Nephron progenitor cell (in vitro differentiated cells): Measurements from ENCODE around the gene LGALS3BP.

Experiments used
- DNase-seq: peaks from one replicate; pipeline ENCODE4 v3.0.0; 2021
- H3K27ac Mint-ChIP-seq: 2 replicates; pipeline ENCODE4 v1.8.0; 2021; ENCODE audit warnings: mild to moderate bottlenecking, moderate library complexity, mixed read lengths
- H3K27me3 Mint-ChIP-seq: 2 replicates; pipeline ENCODE4 v1.8.0; 2021; ENCODE audit warnings: mild to moderate bottlenecking, low read depth, mixed read lengths; ENCODE audit not compliant: poor library complexity
- H3K36me3 Mint-ChIP-seq: 2 replicates; pipeline ENCODE4 v1.8.0; 2021; ENCODE audit warnings: low read depth, mixed read lengths
- H3K4me1 Mint-ChIP-seq: 2 replicates; pipeline ENCODE4 v1.8.0; 2021; ENCODE audit warnings: mixed read lengths
- H3K4me3 Mint-ChIP-seq: 2 replicates; pipeline ENCODE4 v1.8.0; 2021; ENCODE audit warnings: mild to moderate bottlenecking, moderate library complexity, mixed read lengths
- H3K9me3 Mint-ChIP-seq: 2 replicates; pipeline ENCODE4 v1.8.0; 2021; ENCODE audit warnings: mild to moderate bottlenecking, moderate library complexity, mixed read lengths
- CTCF ChIP-seq: fragments of 200-600 bp; sonication (generic); IDR thresholded peaks from 2 replicates; pipeline ENCODE4 v1.5.0; 2021; ENCODE audit warnings: antibody characterized with exemption

The LGALS3BP gene

GRCh38 chr17:79003661-79004411 is 24.1 kb upstream of the LGALS3BP start:
- Mint-ChIP-seq H3K36me3 (peaks cover 14% of the 10 kb centered on the region), H3K4me1 (peaks cover 47% of the 10 kb centered on the region), H3K4me3 (no peak overlapping the region)

GRCh38 chr17:79002796-79003593 is 23.3 kb upstream of the LGALS3BP start:
- peaks cover 16% of the 10 kb centered on the region for H3K36me3 Mint-ChIP-seq
- TF ChIP-seq CTCF, result no peak
- H3K27ac Mint-ChIP-seq, result peak overlapping the region; percentile 79
- DNase-seq, result no peak
- no peak overlapping the region for H3K4me3 Mint-ChIP-seq
- H3K27me3 Mint-ChIP-seq, result no peaks in the 10 kb centered on the region
- peaks cover 40% of the 10 kb centered on the region for H3K4me1 Mint-ChIP-seq
- H3K9me3 Mint-ChIP-seq, result no peaks in the 10 kb centered on the region

More at GRCh38 chr17:79003661-79004411, 24.1 kb upstream of the LGALS3BP start:
- DNase-seq, result no peak
- no peaks in the 10 kb centered on the region for H3K27me3 Mint-ChIP-seq
- TF ChIP-seq CTCF, result no peak
- H3K27ac Mint-ChIP-seq, result no peak overlapping the region
- no peaks in the 10 kb centered on the region for H3K9me3 Mint-ChIP-seq

- no peak for TF ChIP-seq CTCF
- peaks cover 21% of the 10 kb centered on the region for H3K36me3 Mint-ChIP-seq
- H3K4me1 Mint-ChIP-seq, result peaks cover 39% of the 10 kb centered on the region
- no peak for DNase-seq
- H3K4me3 Mint-ChIP-seq, result no peak overlapping the region
- H3K27me3 Mint-ChIP-seq, result no peaks in the 10 kb centered on the region
- peak overlapping the region; percentile 79 for H3K27ac Mint-ChIP-seq
- no peaks in the 10 kb centered on the region for H3K9me3 Mint-ChIP-seq
Observed at GRCh38 chr17:79002291-79002690, 22.6 kb upstream of the LGALS3BP start.

GRCh38 chr17:79001190-79002020 is 21.7 kb upstream of the LGALS3BP start:
- Mint-ChIP-seq H3K4me3 (no peak overlapping the region), H3K4me1 (peaks cover 40% of the 10 kb centered on the region), H3K9me3 (no peaks in the 10 kb centered on the region), H3K27me3 (no peaks in the 10 kb centered on the region), H3K27ac (peak overlapping the region; percentile 68), H3K36me3 (peaks cover 24% of the 10 kb centered on the region)
- DNase-seq, result no peak
- TF ChIP-seq CTCF, result no peak

GRCh38 chr17:79000396-79001189 is 20.9 kb upstream of the LGALS3BP start:
- Mint-ChIP-seq H3K4me1 (peaks cover 32% of the 10 kb centered on the region), H3K36me3 (peaks cover 29% of the 10 kb centered on the region), H3K9me3 (no peaks in the 10 kb centered on the region), H3K4me3 (no peak overlapping the region), H3K27me3 (no peaks in the 10 kb centered on the region), H3K27ac (peak overlapping the region; percentile 81)
- no peak for DNase-seq
- TF ChIP-seq CTCF, result no peak
